Activated T-helper 2 cell treated with anti-CD3 and anti-CD28 coated beads, Interferon-gamma antibody, Interleukin-2, Interleukin-4, amounts not matched to agents 10 μg/mL and 5 μg/mL and 100 μg/mL, durations not matched to agents 14 hours and 24 hours and 36 hours (primary cell): Measurements from ENCODE around the gene CLIP4. TPM values are rescaled to one million over a fixed set of nuclear protein-coding genes. Genes with fewer than 3 reads are reported as not detected.
"Not testable (repeated sequence)": the region's sequence is repeated elsewhere in the genome, so short reads cannot be mapped to it uniquely, and the experiment has no call there.

ENCODE experiments used
- DNase-seq: peaks from one replicate; pipeline ENCODE4 v3.0.0; 2021; ENCODE audit warnings: low spot score
- H3K27ac Mint-ChIP-seq: one replicate; pipeline ENCODE4 v1.8.0; 2021; ENCODE audit warnings: mixed read lengths
- H3K27me3 Mint-ChIP-seq: one replicate; pipeline ENCODE4 v1.8.0; 2021; ENCODE audit warnings: low read depth, mixed read lengths
- H3K36me3 Mint-ChIP-seq: one replicate; pipeline ENCODE4 v1.8.0; 2021; ENCODE audit warnings: low read depth, mixed read lengths
- H3K4me1 Mint-ChIP-seq: one replicate; pipeline ENCODE4 v1.8.0; 2021; ENCODE audit warnings: low read depth, mixed read lengths
- H3K4me3 Mint-ChIP-seq: one replicate; pipeline ENCODE4 v1.8.0; 2021; ENCODE audit warnings: low read depth, mild to moderate bottlenecking, moderate library complexity, mixed read lengths
- H3K9me3 Mint-ChIP-seq: one replicate; pipeline ENCODE4 v1.8.0; 2021; ENCODE audit warnings: mixed read lengths
- intact Hi-C: fragments of 100-400 bp; cut with micrococcal nuclease; formaldehyde crosslinking; loops from one replicate; pipeline ENCODE4 v1.15.1; 2023
- total RNA-seq: library from RNA; stranded (reverse); gene quantifications from 2 replicates; pipeline ENCODE4 v1.2.3, GENCODE V29; 2022

The CLIP4 gene
- total RNA-seq, 1 donor from 2014 or later = 21.5 TPM

DNA sequence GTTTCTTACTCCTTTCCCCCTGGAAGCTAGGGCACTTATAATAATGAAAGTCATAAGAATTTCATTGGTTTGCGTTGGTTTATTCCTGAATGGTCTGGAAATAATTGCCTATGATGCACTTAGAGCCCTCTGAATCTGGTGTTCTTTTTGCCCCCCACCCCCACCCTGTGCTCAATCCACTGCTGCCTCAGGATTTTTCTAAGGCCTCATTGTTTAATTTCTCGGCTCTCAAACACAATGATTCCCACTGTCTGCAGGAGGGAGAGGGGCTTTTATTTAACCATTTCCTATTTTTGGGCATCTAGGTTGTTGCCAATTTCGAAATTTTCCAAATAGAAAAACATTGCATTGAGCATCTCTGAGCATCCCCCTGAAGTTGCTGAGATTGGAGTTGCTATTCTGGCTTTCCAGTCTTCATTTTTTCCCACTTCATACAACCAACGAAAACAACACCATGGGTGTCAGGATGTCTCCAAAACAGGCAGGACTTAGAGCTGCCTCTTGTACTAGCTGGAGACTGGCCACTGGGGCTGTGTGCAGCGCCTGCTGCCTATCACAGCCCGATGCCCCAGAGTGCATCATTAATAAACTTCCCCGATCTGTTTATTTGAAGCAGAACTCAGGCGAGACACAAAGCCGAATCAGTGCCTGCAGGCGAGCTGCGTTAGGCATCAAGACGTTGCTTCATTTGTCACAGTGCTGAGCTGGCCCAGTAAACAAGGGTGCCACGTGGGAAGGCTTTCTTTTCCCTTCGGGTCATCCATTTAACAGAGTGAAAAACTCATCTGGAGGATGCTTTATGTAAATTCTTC, 39.1 kb upstream of the CLIP4 start:
- Mint-ChIP-seq H3K9me3 (peaks cover 7% of the 10 kb centered on the region), H3K27ac (no peak overlapping the region), H3K36me3 (no peaks in the 10 kb centered on the region), H3K4me3 (no peak overlapping the region), H3K27me3 (no peaks in the 10 kb centered on the region), H3K4me1 (no peaks in the 10 kb centered on the region)
- DNase-seq = no peak
- intact Hi-C loops = no loop called here

DNA sequence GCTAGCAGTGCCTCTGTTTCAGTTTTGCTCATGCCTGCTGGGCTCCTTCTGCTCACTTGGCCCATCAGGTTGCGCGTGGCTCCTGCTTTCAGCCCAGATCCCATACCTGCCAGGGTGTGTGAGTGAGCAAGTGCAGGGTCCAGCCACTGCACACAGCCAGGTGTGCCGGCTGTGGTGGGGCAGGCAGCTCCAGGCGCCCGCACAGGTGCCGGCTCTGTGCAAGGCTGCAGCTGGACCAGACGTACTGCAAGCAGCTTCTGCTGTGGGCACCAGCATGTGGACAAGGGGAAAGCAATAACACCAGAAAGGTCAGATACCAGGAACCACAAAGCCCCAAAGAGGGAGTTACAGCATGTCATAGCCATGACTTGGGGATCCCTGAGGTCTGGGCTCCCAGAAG, 35.3 kb upstream of the CLIP4 start:
- DNase-seq = no peak
- Mint-ChIP-seq H3K36me3 (no peaks in the 10 kb centered on the region), H3K4me3 (no peak overlapping the region), H3K27ac (no peak overlapping the region), H3K27me3 (no peaks in the 10 kb centered on the region), H3K4me1 (no peaks in the 10 kb centered on the region), H3K9me3 (peaks cover 11% of the 10 kb centered on the region)
- intact Hi-C loops = no loop called here

DNA sequence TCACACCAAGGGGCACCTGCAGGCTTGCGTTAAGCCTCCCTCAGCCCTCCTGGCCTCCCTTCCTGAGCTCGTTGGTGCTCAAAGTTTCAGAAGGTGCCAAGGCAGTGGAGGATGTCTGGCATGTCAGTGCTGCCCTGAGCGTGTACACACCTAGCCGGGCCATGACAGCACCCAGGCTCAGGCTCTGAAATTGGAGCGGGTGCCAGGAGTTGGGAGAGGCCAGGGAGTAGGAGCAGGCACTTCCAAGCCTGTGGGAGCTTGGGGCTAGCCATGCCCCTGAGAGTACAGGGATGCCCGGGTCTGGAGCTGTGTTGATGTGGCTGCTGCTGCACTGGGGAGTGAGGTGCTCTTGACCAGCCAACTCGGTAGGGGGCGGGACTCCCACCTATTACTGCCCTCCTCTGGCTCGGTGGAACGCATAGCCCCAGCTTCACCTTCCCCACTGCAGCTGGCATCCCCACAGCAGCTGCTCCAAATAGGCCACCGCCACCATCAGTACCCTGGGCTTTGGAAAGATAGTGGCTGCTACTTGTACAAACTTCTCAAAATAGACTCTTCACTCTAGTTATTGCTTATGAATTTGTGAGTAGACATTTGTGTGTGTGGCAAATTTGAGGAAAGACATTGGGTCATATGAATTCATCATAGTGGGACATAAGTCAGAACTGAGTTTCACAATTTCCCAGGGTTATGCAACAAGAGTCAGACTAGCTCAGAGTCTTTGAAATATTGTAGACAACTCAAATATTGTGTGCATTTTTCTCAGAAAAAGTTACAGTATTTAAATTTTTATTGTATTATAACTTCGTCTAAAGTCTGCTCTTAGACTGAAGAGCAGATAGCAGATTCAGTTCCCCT, 34.1 kb upstream of the CLIP4 start:
- Mint-ChIP-seq H3K27ac (no peak overlapping the region), H3K4me3 (no peak overlapping the region), H3K4me1 (no peaks in the 10 kb centered on the region), H3K27me3 (no peaks in the 10 kb centered on the region), H3K36me3 (no peaks in the 10 kb centered on the region), H3K9me3 (peaks cover 11% of the 10 kb centered on the region)
- DNase-seq = no peak
- intact Hi-C loops = no loop called here

DNA sequence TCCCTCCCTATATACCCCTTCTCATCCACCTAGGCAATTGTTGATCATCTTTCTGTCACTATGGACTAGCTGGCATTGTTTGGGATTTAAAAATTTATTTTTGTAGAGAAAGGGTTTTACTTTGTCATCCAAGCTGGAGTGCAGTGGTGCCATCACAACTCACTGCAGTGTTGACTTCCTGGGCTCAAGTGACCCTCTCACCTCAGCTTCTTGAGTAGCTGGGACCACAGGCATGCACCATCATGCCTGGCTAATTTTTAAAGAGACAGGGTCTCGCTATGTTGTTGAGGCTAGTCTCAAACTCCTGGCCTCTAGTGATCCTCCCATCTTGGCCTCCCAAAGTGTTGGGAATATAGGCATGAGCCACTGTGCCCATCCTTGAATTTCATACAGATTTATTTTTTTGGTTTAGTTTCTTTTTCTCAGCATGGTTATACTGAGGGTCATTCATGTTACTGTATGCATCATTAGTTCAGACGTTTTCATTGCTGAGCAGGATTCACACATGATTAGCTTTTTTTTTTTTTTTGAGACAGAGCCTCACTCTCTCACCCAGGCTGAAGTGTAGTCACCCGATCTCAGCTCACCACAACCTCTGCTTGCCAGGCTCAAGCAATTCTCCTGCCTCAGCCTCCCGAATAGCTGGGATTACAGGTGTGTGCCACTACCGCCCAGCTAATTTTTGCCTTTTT, 32.3 kb upstream of the CLIP4 start:
- Mint-ChIP-seq H3K36me3 (no peaks in the 10 kb centered on the region), H3K4me3 (no peak overlapping the region), H3K27me3 (peaks cover 3% of the 10 kb centered on the region), H3K4me1 (no peaks in the 10 kb centered on the region), H3K9me3 (peaks cover 11% of the 10 kb centered on the region), H3K27ac (no peak overlapping the region)
- intact Hi-C loops = no loop called here
- DNase-seq = no peak

DNA sequence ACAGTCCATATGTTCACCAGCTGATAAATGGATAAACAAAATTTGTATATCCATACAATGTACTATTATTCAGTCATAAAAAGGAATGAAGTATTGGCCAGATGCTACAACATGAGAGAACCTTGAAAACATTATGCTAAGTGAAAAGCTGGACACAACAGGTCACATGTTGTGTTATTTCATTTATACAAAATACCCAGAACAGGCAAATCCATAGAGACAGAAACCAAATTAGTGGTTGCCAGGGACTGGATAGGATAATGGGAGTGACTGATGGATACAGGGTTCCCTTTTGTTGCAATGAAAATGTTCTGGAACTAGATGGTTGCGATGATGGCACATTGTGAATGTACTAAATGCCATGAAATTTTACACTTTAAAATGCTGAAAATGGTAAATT, 30.7 kb upstream of the CLIP4 start:
- peaks cover 8% of the 10 kb centered on the region for H3K27me3 Mint-ChIP-seq
- no peak for DNase-seq
- H3K27ac Mint-ChIP-seq = no peak overlapping the region
- intact Hi-C loops = no loop called here
- no peaks in the 10 kb centered on the region for H3K4me1 Mint-ChIP-seq
- peaks cover 11% of the 10 kb centered on the region for H3K9me3 Mint-ChIP-seq
- H3K36me3 Mint-ChIP-seq = no peaks in the 10 kb centered on the region
- no peak overlapping the region for H3K4me3 Mint-ChIP-seq

DNA sequence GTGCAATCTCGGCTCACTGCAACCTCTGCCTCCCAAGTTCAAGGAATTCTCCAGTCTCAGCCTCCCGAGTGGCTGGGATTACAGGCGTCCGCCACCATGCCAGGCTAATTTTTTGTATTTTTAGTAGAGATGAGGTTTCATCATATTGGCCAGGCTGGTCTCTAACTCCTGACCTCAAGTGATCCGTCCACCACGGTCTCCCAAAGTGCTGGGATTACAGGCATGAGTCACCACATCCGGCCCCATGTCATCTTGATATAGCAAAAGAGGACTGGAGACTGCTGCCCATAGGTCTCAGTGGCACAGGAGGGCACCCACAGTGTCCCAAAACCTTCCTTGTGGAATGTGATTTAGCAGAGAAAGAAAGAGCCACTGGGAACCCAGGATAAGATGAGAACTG, 24.9 kb upstream of the CLIP4 start:
- H3K36me3 Mint-ChIP-seq, H3K9me3 Mint-ChIP-seq, DNase-seq, H3K27ac Mint-ChIP-seq, H3K4me1 Mint-ChIP-seq, H3K4me3 Mint-ChIP-seq, intact Hi-C loops: not testable (repeated sequence)
- peaks cover 18% of the 10 kb centered on the region for H3K27me3 Mint-ChIP-seq

DNA sequence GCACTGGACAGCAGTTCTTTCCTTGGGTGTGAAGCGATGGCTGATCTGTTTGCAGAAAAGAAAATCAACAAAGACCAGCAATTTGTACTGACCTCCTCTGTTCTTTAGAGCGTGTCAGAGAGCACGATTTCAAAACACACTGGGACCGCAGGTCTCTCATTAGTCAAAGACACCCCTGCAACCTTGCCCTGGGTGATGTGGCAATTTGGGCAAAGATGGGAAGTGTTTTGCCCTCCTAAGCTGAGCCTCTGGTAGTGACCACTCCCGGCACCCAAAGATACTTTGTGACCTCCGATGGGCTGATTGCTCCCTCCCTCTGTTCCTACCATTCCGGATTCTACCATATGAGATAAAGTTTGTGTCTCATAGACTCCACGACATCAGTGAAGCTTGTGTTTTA, 18.2 kb upstream of the CLIP4 start:
- no peak overlapping the region for H3K4me3 Mint-ChIP-seq
- H3K4me1 Mint-ChIP-seq = no peaks in the 10 kb centered on the region
- H3K36me3 Mint-ChIP-seq = no peaks in the 10 kb centered on the region
- no peaks in the 10 kb centered on the region for H3K9me3 Mint-ChIP-seq
- no peak overlapping the region for H3K27ac Mint-ChIP-seq
- DNase-seq = no peak
- peaks cover 11% of the 10 kb centered on the region for H3K27me3 Mint-ChIP-seq
- intact Hi-C loops = no loop called here

DNA sequence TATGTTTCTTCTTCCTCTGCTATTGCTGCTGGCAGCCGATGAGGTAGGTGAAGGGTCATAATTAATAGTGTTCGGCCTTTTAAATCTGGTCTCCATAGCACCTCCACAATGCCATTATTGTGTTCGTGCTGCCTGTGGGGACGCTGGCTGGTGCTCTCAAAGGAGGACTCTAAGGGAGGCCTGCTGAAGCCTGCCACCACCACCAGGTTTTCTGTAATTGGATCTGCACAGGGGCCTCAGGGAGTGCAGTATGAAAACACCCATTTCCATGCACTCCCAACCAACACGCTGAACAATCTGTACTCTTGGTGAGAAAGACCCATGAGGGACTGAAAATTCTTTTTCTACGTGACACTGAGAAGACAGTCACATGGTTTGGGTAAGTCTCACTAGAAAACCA, 17.6 kb upstream of the CLIP4 start:
- Mint-ChIP-seq H3K36me3 (no peaks in the 10 kb centered on the region), H3K4me1 (peaks cover 2% of the 10 kb centered on the region), H3K27me3 (peaks cover 12% of the 10 kb centered on the region), H3K9me3 (no peaks in the 10 kb centered on the region), H3K27ac (no peak overlapping the region), H3K4me3 (no peak overlapping the region)
- no peak for DNase-seq
- intact Hi-C loops = no loop called here

DNA sequence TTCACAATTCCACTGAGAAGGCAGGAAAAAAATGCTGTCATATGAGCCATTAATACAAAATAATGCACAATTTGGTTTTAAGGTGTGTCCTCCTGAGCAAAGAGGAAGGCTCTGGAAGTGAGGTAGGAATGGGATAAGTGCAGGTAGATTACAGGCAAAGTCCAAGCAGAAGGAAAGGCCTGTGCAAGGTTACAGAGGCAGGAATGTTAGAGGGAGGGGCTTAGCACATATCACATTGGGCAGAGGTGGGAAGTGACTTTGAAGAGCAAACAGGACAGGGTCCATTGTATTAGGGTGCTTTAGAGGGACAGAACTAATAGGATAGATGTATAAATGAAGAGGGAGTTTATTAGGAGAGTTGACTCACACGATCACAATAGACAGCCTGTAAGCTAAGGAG, 14.7 kb upstream of the CLIP4 start:
- intact Hi-C loops = no loop called here
- Mint-ChIP-seq H3K9me3 (no peaks in the 10 kb centered on the region), H3K27ac (no peak overlapping the region), H3K4me3 (no peak overlapping the region), H3K4me1 (peaks cover 2% of the 10 kb centered on the region), H3K36me3 (no peaks in the 10 kb centered on the region), H3K27me3 (peaks cover 12% of the 10 kb centered on the region)
- no peak for DNase-seq

DNA sequence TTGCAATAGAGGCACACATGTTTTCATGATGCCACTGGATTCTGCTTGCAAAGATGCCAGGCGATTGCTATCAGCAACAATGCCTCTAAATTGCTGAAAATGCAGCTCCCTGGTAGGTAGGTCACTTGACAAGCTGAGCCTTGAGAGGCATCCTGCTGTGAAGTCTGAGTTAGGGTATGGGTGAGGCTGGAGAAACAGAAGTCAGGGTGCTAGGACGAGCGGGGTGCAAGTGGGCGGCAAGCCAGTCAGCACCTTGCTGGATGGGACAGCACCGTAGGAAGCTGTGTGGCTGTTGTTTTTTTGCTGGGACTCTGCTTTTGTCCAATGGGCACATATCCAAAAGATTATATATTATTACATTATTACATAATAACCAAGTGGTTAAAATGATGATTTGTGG, 10.5 kb upstream of the CLIP4 start:
- Mint-ChIP-seq H3K27me3 (peaks cover 7% of the 10 kb centered on the region), H3K27ac (no peak overlapping the region), H3K36me3 (no peaks in the 10 kb centered on the region), H3K4me3 (no peak overlapping the region), H3K4me1 (peaks cover 2% of the 10 kb centered on the region), H3K9me3 (no peaks in the 10 kb centered on the region)
- intact Hi-C loops = no loop called here
- no peak for DNase-seq

DNA sequence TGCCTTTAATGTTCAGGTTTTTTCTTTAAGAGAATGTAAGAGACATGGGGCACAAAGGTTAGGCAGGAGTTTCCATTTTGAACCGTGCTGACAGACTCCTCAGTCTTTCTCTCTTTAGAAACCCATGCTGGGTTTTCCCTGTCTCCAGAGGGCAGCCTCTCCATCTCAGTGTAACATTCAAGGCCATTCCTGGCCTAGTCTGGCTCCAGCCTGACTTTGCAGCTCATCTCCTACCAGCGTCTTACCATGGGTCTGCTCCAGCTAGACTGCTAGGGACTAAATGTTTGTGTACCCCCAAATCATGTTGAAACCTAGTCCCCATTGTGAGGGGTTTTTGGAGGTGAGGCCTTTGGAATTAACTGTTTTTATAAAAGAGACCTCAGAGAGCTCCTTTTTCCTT, 9.8 kb upstream of the CLIP4 start:
- intact Hi-C loops = no loop called here
- no peak for DNase-seq
- Mint-ChIP-seq H3K4me1 (peaks cover 5% of the 10 kb centered on the region), H3K27me3 (peaks cover 6% of the 10 kb centered on the region), H3K36me3 (no peaks in the 10 kb centered on the region), H3K4me3 (no peak overlapping the region), H3K9me3 (no peaks in the 10 kb centered on the region), H3K27ac (no peak overlapping the region)

DNA sequence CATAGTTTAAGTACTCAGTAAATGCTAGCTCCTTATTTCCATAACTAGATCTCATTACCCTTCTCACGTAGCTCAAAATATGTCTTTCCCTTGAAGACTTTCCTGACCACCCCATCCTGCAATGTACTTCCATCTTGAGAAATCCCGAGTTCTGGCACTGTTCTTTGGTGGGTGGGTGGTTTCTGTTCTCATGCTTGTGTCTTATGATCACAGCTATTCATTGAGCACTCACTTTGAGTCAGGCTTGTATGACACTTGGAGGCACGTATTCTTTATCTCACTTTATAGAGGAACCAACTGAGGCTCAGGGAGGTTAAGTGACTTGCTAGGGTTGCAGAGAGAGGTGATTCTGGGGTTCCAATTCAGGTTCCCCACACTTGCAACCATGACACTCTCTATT, 9.0 kb upstream of the CLIP4 start:
- Mint-ChIP-seq H3K36me3 (no peaks in the 10 kb centered on the region), H3K4me1 (peaks cover 9% of the 10 kb centered on the region), H3K27ac (no peak overlapping the region), H3K27me3 (peaks cover 2% of the 10 kb centered on the region), H3K4me3 (no peak overlapping the region), H3K9me3 (no peaks in the 10 kb centered on the region)
- intact Hi-C loops = no loop called here
- no peak for DNase-seq

DNA sequence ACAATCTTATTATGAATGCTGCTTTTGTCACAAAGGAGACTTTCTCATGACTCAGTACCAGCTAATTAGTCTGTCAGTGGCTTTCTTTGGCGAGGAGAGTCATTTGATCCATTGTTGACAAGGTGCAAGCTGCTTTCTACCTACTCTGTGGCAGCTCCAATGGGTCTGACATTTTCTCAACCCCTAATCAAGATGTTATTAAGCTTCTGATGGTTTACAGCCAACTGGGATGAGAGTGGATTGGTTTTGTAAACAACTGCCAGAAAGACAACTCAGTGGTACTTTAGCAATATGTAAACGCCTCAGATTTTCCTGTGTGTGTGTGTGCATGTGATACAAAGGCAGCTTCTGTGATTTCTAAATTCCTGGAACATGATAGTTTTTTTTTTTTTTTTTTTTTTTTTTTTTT, 8.2 kb upstream of the CLIP4 start:
- H3K36me3 Mint-ChIP-seq = no peaks in the 10 kb centered on the region
- intact Hi-C loops = no loop called here
- H3K27me3 Mint-ChIP-seq = peaks cover 2% of the 10 kb centered on the region
- DNase-seq = no peak
- no peak overlapping the region for H3K4me3 Mint-ChIP-seq
- no peaks in the 10 kb centered on the region for H3K9me3 Mint-ChIP-seq
- no peak overlapping the region for H3K27ac Mint-ChIP-seq
- peaks cover 10% of the 10 kb centered on the region for H3K4me1 Mint-ChIP-seq
